Activated T-helper 1 cell treated with anti-CD3 and anti-CD28 coated beads, Interleukin-12 subunit alpha, Interleukin-12 subunit beta, Interleukin-2, Interleukin-4 antibody, amounts not matched to agents 30 ng/mL and 10 ng/mL and 1 ng/mL, durations not matched to agents 14 hours and 24 hours and 36 hours (primary cell): ENCODE results near the gene TTLL12. TPM values are rescaled to one million over a fixed set of nuclear protein-coding genes. Genes with fewer than 3 reads are reported as not detected.

ENCODE experiments used
- DNase-seq: peaks from one replicate; pipeline ENCODE4 v3.0.0; 2021; ENCODE audit warnings: low spot score
- H3K27ac Mint-ChIP-seq: one replicate; pipeline ENCODE4 v1.8.0; 2021; ENCODE audit warnings: mild to moderate bottlenecking, mixed read lengths
- H3K27me3 Mint-ChIP-seq: one replicate; pipeline ENCODE4 v1.8.0; 2022; ENCODE audit warnings: mild to moderate bottlenecking, moderate library complexity, mixed read lengths; ENCODE audit not compliant: insufficient read depth
- H3K36me3 Mint-ChIP-seq: one replicate; pipeline ENCODE4 v1.8.0; 2021; ENCODE audit warnings: low read depth, mixed read lengths
- H3K4me1 Mint-ChIP-seq: one replicate; pipeline ENCODE4 v1.8.0; 2021; ENCODE audit warnings: low read depth, mixed read lengths
- H3K4me3 Mint-ChIP-seq: one replicate; pipeline ENCODE4 v1.8.0; 2021; ENCODE audit warnings: mild to moderate bottlenecking, moderate library complexity, mixed read lengths
- H3K9me3 Mint-ChIP-seq: one replicate; pipeline ENCODE4 v1.8.0; 2021; ENCODE audit warnings: mixed read lengths
- intact Hi-C: fragments of 100-400 bp; cut with micrococcal nuclease; formaldehyde crosslinking; loops from one replicate; pipeline ENCODE4 v1.15.1; 2024
- total RNA-seq: library from RNA; stranded (reverse); gene quantifications from 2 replicates; pipeline ENCODE4 v1.2.3, GENCODE V29; 2022

The TTLL12 gene
- total RNA-seq, 1 donor from 2014 or later, result 105 TPM

GRCh38 chr22:43160497-43161126 is 26.3 kb downstream of the TTLL12 start:
- Mint-ChIP-seq H3K9me3 (no peaks in the 10 kb centered on the region), H3K4me3 (no peak overlapping the region), H3K36me3 (peaks cover 3% of the 10 kb centered on the region), H3K4me1 (no peaks in the 10 kb centered on the region), H3K27me3 (no peaks in the 10 kb centered on the region), H3K27ac (no peak overlapping the region)
- no peak for DNase-seq
- intact Hi-C loops, result no loop called here

GRCh38 chr22:43159484-43160178 is 27.3 kb downstream of the TTLL12 start:
- no peak overlapping the region for H3K4me3 Mint-ChIP-seq
- H3K4me1 Mint-ChIP-seq, result no peaks in the 10 kb centered on the region
- no peak overlapping the region for H3K27ac Mint-ChIP-seq
- no peaks in the 10 kb centered on the region for H3K9me3 Mint-ChIP-seq
- DNase-seq, result no peak
- no peaks in the 10 kb centered on the region for H3K27me3 Mint-ChIP-seq
- H3K36me3 Mint-ChIP-seq, result peaks cover 3% of the 10 kb centered on the region
- intact Hi-C loops, result no loop called here

GRCh38 chr22:43158778-43159483 is 28.0 kb downstream of the TTLL12 start:
- DNase-seq, result no peak
- no peaks in the 10 kb centered on the region for H3K27me3 Mint-ChIP-seq
- intact Hi-C loops, result no loop called here
- H3K36me3 Mint-ChIP-seq, result peaks cover 3% of the 10 kb centered on the region
- H3K4me3 Mint-ChIP-seq, result no peak overlapping the region
- no peak overlapping the region for H3K27ac Mint-ChIP-seq
- no peaks in the 10 kb centered on the region for H3K9me3 Mint-ChIP-seq
- no peaks in the 10 kb centered on the region for H3K4me1 Mint-ChIP-seq

- DNase-seq, result no peak
- Mint-ChIP-seq H3K36me3 (peaks cover 3% of the 10 kb centered on the region), H3K9me3 (no peaks in the 10 kb centered on the region), H3K27ac (no peak overlapping the region), H3K4me1 (no peaks in the 10 kb centered on the region), H3K27me3 (no peaks in the 10 kb centered on the region), H3K4me3 (no peak overlapping the region)
- intact Hi-C loops, result no loop called here
These were observed 28.9 kb downstream of the TTLL12 start for GRCh38 chr22:43157874-43158546.

GRCh38 chr22:43156413-43156812 is 30.5 kb downstream of the TTLL12 start:
- Mint-ChIP-seq H3K27me3 (no peaks in the 10 kb centered on the region), H3K27ac (no peak overlapping the region), H3K4me1 (no peaks in the 10 kb centered on the region), H3K9me3 (no peaks in the 10 kb centered on the region), H3K36me3 (peaks cover 3% of the 10 kb centered on the region), H3K4me3 (no peak overlapping the region)
- DNase-seq, result no peak
- intact Hi-C loops, result no loop called here

GRCh38 chr22:43155789-43156188 is 31.1 kb downstream of the TTLL12 start:
- no peak overlapping the region for H3K27ac Mint-ChIP-seq
- peaks cover 3% of the 10 kb centered on the region for H3K36me3 Mint-ChIP-seq
- no peak for DNase-seq
- intact Hi-C loops, result no loop called here
- peaks cover 4% of the 10 kb centered on the region for H3K4me1 Mint-ChIP-seq
- no peak overlapping the region for H3K4me3 Mint-ChIP-seq
- no peaks in the 10 kb centered on the region for H3K9me3 Mint-ChIP-seq
- no peaks in the 10 kb centered on the region for H3K27me3 Mint-ChIP-seq

- no peak overlapping the region for H3K4me3 Mint-ChIP-seq
- no peaks in the 10 kb centered on the region for H3K9me3 Mint-ChIP-seq
- no peaks in the 10 kb centered on the region for H3K36me3 Mint-ChIP-seq
- intact Hi-C loops, result no loop called here
- H3K4me1 Mint-ChIP-seq, result peaks cover 5% of the 10 kb centered on the region
- no peak for DNase-seq
- H3K27ac Mint-ChIP-seq, result no peak overlapping the region
- no peaks in the 10 kb centered on the region for H3K27me3 Mint-ChIP-seq
These were observed 31.9 kb downstream of the TTLL12 start for GRCh38 chr22:43154887-43155536.

- Mint-ChIP-seq H3K36me3 (no peaks in the 10 kb centered on the region), H3K4me3 (no peak overlapping the region), H3K27me3 (no peaks in the 10 kb centered on the region), H3K4me1 (peaks cover 5% of the 10 kb centered on the region), H3K27ac (no peak overlapping the region), H3K9me3 (no peaks in the 10 kb centered on the region)
- intact Hi-C loops, result loop anchor here (2.0 kb wide), 1 partner anchor 43 kb away; the partner anchor contains the start of gene BIK
- no peak for DNase-seq
These were observed 33.0 kb downstream of the TTLL12 start for GRCh38 chr22:43153899-43154298.

- Mint-ChIP-seq H3K4me1 (peaks cover 10% of the 10 kb centered on the region), H3K36me3 (peaks cover 2% of the 10 kb centered on the region), H3K4me3 (peak overlapping the region; percentile 88), H3K27me3 (no peaks in the 10 kb centered on the region), H3K9me3 (no peaks in the 10 kb centered on the region), H3K27ac (peak overlapping the region; percentile 81)
- intact Hi-C loops, result loop anchor here (1.0 to 2.0 kb wide), 2 partner anchors 35 to 42 kb away; partner anchors contain the start of genes BIK and TTLL12
- peak; percentile 44 for DNase-seq
These were observed 34.4 kb downstream of the TTLL12 start for GRCh38 chr22:43152357-43153071.

- no peak for DNase-seq
- H3K9me3 Mint-ChIP-seq, result no peaks in the 10 kb centered on the region
- intact Hi-C loops, result loop anchor here (1.0 to 2.0 kb wide), 2 partner anchors 35 to 41 kb away; partner anchors contain the start of genes BIK and TTLL12
These were observed 35.0 kb downstream of the TTLL12 start for GRCh38 chr22:43152003-43152356.

GRCh38 chr22:43151251-43152002 is 35.5 kb downstream of the TTLL12 start, which contains the start of gene TSPO:
Gene TSPO, plus strand, starts transcription at chr22:43151559. Its CDS starts 7,680 bp downstream, at chr22:43159239.
- intact Hi-C loops, result loop anchor here (1.0 to 2.0 kb wide), 3 partner anchors 36 to 62 kb away; partner anchors contain the start of genes BIK, TTLL1 and TTLL12
- Mint-ChIP-seq H3K36me3 (peaks cover 2% of the 10 kb centered on the region), H3K4me1 (peaks cover 17% of the 10 kb centered on the region), H3K27ac (peak within 1 kb of the TSS; percentile 91), H3K9me3 (no peaks in the 10 kb centered on the region), H3K4me3 (peak within 1 kb of the TSS; percentile 94), H3K27me3 (no peaks in the 10 kb centered on the region)
- DNase-seq, result peak; percentile 44

More at GRCh38 chr22:43152003-43152356, 35.0 kb downstream of the TTLL12 start:
- H3K27me3 Mint-ChIP-seq, result no peaks in the 10 kb centered on the region
- H3K36me3 Mint-ChIP-seq, result peaks cover 2% of the 10 kb centered on the region
- peaks cover 16% of the 10 kb centered on the region for H3K4me1 Mint-ChIP-seq
- peak overlapping the region; percentile 36 for H3K27ac Mint-ChIP-seq
- peak overlapping the region; percentile 88 for H3K4me3 Mint-ChIP-seq
